GM23338 (cell line): ENCODE data around the gene PSMD10. TPM values are rescaled to one million over a fixed set of nuclear protein-coding genes. Genes with fewer than 3 reads are reported as not detected.

Experiments
- ATAC-seq: fragments of 200-7000 bp; cut with Tn5 transposase; 3 replicates; pipeline ENCODE4 v1.9.1; 2020
- DNase-seq: peaks from one replicate; pipeline ENCODE4 v3.0.0-alpha.2; 2015; ENCODE audit warnings: low spot score
- H2AFZ ChIP-seq: fragments of 200-600 bp; sonication (generic); 2 replicates; pipeline ENCODE4 v1.8.0; 2016; ENCODE audit warnings: antibody characterized with exemption, mild to moderate bottlenecking, moderate library complexity
- H3F3A ChIP-seq: fragments of 200-600 bp; sonication (generic); replicated peaks from 2 replicates; pipeline ENCODE4 v1.8.0; 2017; ENCODE audit warnings: antibody characterized with exemption, mixed run types, low read depth
- H3K27ac ChIP-seq: fragments of 200-600 bp; sonication (generic); 2 replicates; pipeline ENCODE4 v1.6.1; 2016; ENCODE audit warnings: low read depth
- H3K27me3 ChIP-seq: fragments of 200-600 bp; sonication (generic); 2 replicates; pipeline ENCODE4 v1.8.0; 2016; ENCODE audit warnings: mild to moderate bottlenecking, mixed run types, moderate library complexity; ENCODE audit not compliant: insufficient read depth
- H3K36me3 ChIP-seq: fragments of 200-600 bp; sonication (generic); 2 replicates; pipeline ENCODE4 v1.8.0; 2016; ENCODE audit warnings: mild to moderate bottlenecking; ENCODE audit not compliant: insufficient read depth
- H3K4me1 ChIP-seq: fragments of 200-600 bp; sonication (generic); 2 replicates; pipeline ENCODE4 v1.8.0; 2016; ENCODE audit warnings: mild to moderate bottlenecking, moderate library complexity; ENCODE audit not compliant: insufficient read depth
- H3K4me2 ChIP-seq: fragments of 200-600 bp; sonication (generic); 2 replicates; pipeline ENCODE4 v1.7.1; 2017; ENCODE audit warnings: mixed run types
- H3K4me3 ChIP-seq: fragments of 200-600 bp; sonication (generic); 2 replicates; pipeline ENCODE4 v1.6.1; 2016; ENCODE audit warnings: mixed run types
- H3K79me2 ChIP-seq: fragments of 200-600 bp; sonication (generic); replicated peaks from 2 replicates; pipeline ENCODE4 v1.8.0; 2017; ENCODE audit warnings: mild to moderate bottlenecking; ENCODE audit not compliant: insufficient read depth
- H3K9me2 ChIP-seq: fragments of 200-600 bp; sonication (generic); 2 replicates; pipeline ENCODE4 v1.8.0; 2017; ENCODE audit not compliant: insufficient read depth
- H4K20me1 ChIP-seq: fragments of 200-600 bp; sonication (generic); replicated peaks from 2 replicates; pipeline ENCODE4 v1.8.0; 2017; ENCODE audit warnings: mild to moderate bottlenecking; ENCODE audit not compliant: insufficient read depth
- H3K27ac Mint-ChIP-seq: 2 replicates; pipeline ENCODE4 v1.8.0; 2020; ENCODE audit warnings: inconsistent platforms, mild to moderate bottlenecking, moderate library complexity, mixed read lengths
- H3K27me3 Mint-ChIP-seq: 3 replicates; pipeline ENCODE4 v1.8.0; 2022; ENCODE audit warnings: low read depth, mild to moderate bottlenecking, moderate library complexity, mixed read lengths, inconsistent platforms; ENCODE audit not compliant: insufficient read depth, poor library complexity
- H3K36me3 Mint-ChIP-seq: 3 replicates; pipeline ENCODE4 v1.8.0; 2021; ENCODE audit warnings: low read depth, mild to moderate bottlenecking, inconsistent platforms, moderate library complexity, mixed read lengths
- H3K4me1 Mint-ChIP-seq: 3 replicates; pipeline ENCODE4 v1.8.0; 2020; ENCODE audit warnings: mild to moderate bottlenecking, inconsistent platforms, mixed read lengths
- H3K4me3 Mint-ChIP-seq: 3 replicates; pipeline ENCODE4 v1.8.0; 2021; ENCODE audit warnings: moderate library complexity, mild to moderate bottlenecking, inconsistent platforms, mixed read lengths
- H3K9me3 Mint-ChIP-seq: 3 replicates; pipeline ENCODE4 v1.8.0; 2020; ENCODE audit warnings: moderate library complexity, mild to moderate bottlenecking, inconsistent platforms, mixed read lengths
- EZH2 ChIP-seq: fragments of 200-600 bp; sonication (generic); IDR thresholded peaks from one replicate; pipeline ENCODE4 v1.8.0; 2017; ENCODE audit warnings: antibody characterized with exemption, mild to moderate bottlenecking, low read depth; ENCODE audit not compliant: unreplicated experiment
- EZH2phosphoT487 ChIP-seq: fragments of 200-600 bp; sonication (generic); IDR thresholded peaks from one replicate; pipeline ENCODE4 v1.8.1; 2018; ENCODE audit warnings: antibody characterized with exemption; ENCODE audit not compliant: unreplicated experiment
- NANOG ChIP-seq: IDR thresholded peaks from 2 replicates; pipeline ENCODE4 v1.6.1; 2016; ENCODE audit warnings: antibody characterized with exemption, borderline replicate concordance
- STAT1 ChIP-seq: IDR thresholded peaks from one replicate; pipeline ENCODE4 v1.6.1; 2016; ENCODE audit warnings: antibody characterized with exemption; ENCODE audit not compliant: unreplicated experiment
- ZNF114 ChIP-seq: fragments of 250-450 bp; sonication (Bioruptor Pico); IDR thresholded peaks from 2 replicates; pipeline ENCODE4 v1.5.0; 2020; ENCODE audit warnings: mild to moderate bottlenecking, moderate library complexity
- ZNF331 ChIP-seq: fragments of 250-450 bp; sonication (Bioruptor Pico); IDR thresholded peaks from 2 replicates; pipeline ENCODE4 v1.5.0; 2020; ENCODE audit warnings: low read depth, mild to moderate bottlenecking, moderate library complexity
- polyA plus RNA-seq: library from polyadenylated mRNA; unstranded; fragments of >200 nt; fragmentation: Nextera tagmentation; extraction: Ambion mirVana; gene quantifications from 2 replicates; pipeline ENCODE4 v1.2.1, GENCODE V29; 2016
- total RNA-seq: library from RNA; depleted of rRNA; stranded (reverse); fragments of >200 nt; shearing (Covaris generic); gene quantifications from 2 replicates; pipeline ENCODE4 v1.2.3, GENCODE V29; 2014
- TF ChIP-seq, protein P1 (sequence below): fragments of 250-450 bp; sonication (Bioruptor Pico); IDR thresholded peaks from 2 replicates; pipeline ENCODE4 v1.5.0; 2020; ENCODE audit warnings: mild to moderate bottlenecking, moderate library complexity
- TF ChIP-seq, protein P2 (sequence below): IDR thresholded peaks from 2 replicates; pipeline ENCODE4 v1.6.1; 2016; ENCODE audit warnings: antibody characterized with exemption

PSMD10 gene
- total and polyA plus RNA-seq, 2 experiments from 2014 or later: 53.0 to 61.2 TPM

- H3F3A ChIP-seq: no peaks in the 10 kb centered on the region
- H4K20me1 ChIP-seq: no peaks in the 10 kb centered on the region
- no peaks in the 10 kb centered on the region for H3K9me2 ChIP-seq
- no peak overlapping the region for H2AFZ ChIP-seq
- peaks cover 12% of the 10 kb centered on the region; the same call in 2 of the 3 replicates for H3K4me1 Mint-ChIP-seq
- DNase-seq: no peak
- no peaks in the 10 kb centered on the region for H3K36me3 Mint-ChIP-seq
- H3K4me1 ChIP-seq: no peaks in the 10 kb centered on the region
- no peaks in the 10 kb centered on the region for H3K79me2 ChIP-seq
- no peak overlapping the region for H3K27ac ChIP-seq
- H3K27me3 Mint-ChIP-seq: no peaks in the 10 kb centered on the region
- no peaks in the 10 kb centered on the region for H3K9me3 Mint-ChIP-seq
- no peak for ATAC-seq
- H3K4me3 Mint-ChIP-seq: no peak overlapping the region
- H3K27me3 ChIP-seq: no peaks in the 10 kb centered on the region
- no peak overlapping the region for H3K4me3 ChIP-seq
- no peak overlapping the region for H3K4me2 ChIP-seq
- TF ChIP-seq ZNF114 (no peak), ZNF331 (CRISPR knock-in tag) (no peak), EZH2 (no peak), NANOG (no peak), EZH2phosphoT487 (no peak), STAT1 (no peak)
- TF ChIP-seq, protein P1, sequence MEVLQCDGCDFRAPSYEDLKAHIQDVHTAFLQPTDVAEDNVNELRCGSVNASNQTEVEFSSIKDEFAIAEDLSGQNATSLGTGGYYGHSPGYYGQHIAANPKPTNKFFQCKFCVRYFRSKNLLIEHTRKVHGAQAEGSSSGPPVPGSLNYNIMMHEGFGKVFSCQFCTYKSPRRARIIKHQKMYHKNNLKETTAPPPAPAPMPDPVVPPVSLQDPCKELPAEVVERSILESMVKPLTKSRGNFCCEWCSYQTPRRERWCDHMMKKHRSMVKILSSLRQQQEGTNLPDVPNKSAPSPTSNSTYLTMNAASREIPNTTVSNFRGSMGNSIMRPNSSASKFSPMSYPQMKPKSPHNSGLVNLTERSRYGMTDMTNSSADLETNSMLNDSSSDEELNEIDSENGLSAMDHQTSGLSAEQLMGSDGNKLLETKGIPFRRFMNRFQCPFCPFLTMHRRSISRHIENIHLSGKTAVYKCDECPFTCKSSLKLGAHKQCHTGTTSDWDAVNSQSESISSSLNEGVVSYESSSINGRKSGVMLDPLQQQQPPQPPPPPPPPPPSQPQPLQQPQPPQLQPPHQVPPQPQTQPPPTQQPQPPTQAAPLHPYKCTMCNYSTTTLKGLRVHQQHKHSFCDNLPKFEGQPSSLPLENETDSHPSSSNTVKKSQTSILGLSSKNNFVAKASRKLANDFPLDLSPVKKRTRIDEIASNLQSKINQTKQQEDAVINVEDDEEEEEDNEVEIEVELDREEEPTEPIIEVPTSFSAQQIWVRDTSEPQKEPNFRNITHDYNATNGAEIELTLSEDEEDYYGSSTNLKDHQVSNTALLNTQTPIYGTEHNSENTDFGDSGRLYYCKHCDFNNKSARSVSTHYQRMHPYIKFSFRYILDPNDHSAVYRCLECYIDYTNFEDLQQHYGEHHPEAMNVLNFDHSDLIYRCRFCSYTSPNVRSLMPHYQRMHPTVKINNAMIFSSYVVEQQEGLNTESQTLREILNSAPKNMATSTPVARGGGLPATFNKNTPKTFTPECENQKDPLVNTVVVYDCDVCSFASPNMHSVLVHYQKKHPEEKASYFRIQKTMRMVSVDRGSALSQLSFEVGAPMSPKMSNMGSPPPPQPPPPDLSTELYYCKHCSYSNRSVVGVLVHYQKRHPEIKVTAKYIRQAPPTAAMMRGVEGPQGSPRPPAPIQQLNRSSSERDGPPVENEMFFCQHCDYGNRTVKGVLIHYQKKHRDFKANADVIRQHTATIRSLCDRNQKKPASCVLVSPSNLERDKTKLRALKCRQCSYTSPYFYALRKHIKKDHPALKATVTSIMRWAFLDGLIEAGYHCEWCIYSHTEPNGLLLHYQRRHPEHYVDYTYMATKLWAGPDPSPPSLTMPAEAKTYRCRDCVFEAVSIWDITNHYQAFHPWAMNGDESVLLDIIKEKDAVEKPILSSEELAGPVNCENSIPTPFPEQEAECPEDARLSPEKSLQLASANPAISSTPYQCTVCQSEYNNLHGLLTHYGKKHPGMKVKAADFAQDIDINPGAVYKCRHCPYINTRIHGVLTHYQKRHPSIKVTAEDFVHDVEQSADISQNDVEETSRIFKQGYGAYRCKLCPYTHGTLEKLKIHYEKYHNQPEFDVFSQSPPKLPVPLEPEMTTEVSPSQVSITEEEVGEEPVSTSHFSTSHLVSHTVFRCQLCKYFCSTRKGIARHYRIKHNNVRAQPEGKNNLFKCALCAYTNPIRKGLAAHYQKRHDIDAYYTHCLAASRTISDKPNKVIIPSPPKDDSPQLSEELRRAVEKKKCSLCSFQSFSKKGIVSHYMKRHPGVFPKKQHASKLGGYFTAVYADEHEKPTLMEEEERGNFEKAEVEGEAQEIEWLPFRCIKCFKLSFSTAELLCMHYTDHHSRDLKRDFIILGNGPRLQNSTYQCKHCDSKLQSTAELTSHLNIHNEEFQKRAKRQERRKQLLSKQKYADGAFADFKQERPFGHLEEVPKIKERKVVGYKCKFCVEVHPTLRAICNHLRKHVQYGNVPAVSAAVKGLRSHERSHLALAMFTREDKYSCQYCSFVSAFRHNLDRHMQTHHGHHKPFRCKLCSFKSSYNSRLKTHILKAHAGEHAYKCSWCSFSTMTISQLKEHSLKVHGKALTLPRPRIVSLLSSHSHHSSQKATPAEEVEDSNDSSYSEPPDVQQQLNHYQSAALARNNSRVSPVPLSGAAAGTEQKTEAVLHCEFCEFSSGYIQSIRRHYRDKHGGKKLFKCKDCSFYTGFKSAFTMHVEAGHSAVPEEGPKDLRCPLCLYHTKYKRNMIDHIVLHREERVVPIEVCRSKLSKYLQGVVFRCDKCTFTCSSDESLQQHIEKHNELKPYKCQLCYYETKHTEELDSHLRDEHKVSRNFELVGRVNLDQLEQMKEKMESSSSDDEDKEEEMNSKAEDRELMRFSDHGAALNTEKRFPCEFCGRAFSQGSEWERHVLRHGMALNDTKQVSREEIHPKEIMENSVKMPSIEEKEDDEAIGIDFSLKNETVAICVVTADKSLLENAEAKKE (CRISPR knock-in tag): no peak
- TF ChIP-seq, protein P2, sequence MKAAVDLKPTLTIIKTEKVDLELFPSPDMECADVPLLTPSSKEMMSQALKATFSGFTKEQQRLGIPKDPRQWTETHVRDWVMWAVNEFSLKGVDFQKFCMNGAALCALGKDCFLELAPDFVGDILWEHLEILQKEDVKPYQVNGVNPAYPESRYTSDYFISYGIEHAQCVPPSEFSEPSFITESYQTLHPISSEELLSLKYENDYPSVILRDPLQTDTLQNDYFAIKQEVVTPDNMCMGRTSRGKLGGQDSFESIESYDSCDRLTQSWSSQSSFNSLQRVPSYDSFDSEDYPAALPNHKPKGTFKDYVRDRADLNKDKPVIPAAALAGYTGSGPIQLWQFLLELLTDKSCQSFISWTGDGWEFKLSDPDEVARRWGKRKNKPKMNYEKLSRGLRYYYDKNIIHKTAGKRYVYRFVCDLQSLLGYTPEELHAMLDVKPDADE: no peak
- H3K27ac Mint-ChIP-seq: no peak overlapping the region
- no peaks in the 10 kb centered on the region for H3K36me3 ChIP-seq
Observed at GRCh38 chrX:108064613-108065012, 26.7 kb downstream of the PSMD10 start.
